ENCODE measurements around the gene BCL2L13.

GRCh38 chr22:17770180-17771077 is 131.9 kb downstream of the BCL2L13 start:
- TF ChIP-seq CTCF (IDR thresholded peaks at IDR 0.05) (no peak), POLR2A (IDR thresholded peaks at IDR 0.05) (no peak)
